Stimulated activated naive CD8-positive, alpha-beta T cell treated with anti-CD3 and anti-CD28 coated beads, Interleukin-15, amount 100 ng/mL, for 72 hours (primary cell): ENCODE data around the gene WNT3A.

Experiments used
- ATAC-seq: fragments of 150-1000 bp; cut with Tn5 transposase; 2 replicates; pipeline ENCODE4 v1.10.0; 2021; ENCODE audit warnings: mild to moderate bottlenecking, moderate library complexity
- DNase-seq, 2 donors: peaks; one replicate each; pipeline ENCODE4 v3.0.0; 2021 to 2022
- H3K27ac Mint-ChIP-seq, 2 donors: one replicate each; pipeline ENCODE4 v1.8.0; 2022; ENCODE audit warnings: mild to moderate bottlenecking in 2 of 2, mixed read lengths in 2 of 2, moderate library complexity in 2 of 2
- H3K27me3 Mint-ChIP-seq: one replicate; pipeline ENCODE4 v1.8.0; 2022; ENCODE audit warnings: mixed read lengths
- H3K4me1 Mint-ChIP-seq: one replicate; pipeline ENCODE4 v1.8.0; 2022; ENCODE audit warnings: mild to moderate bottlenecking, mixed read lengths
- H3K4me3 Mint-ChIP-seq, 2 donors: one replicate each; pipeline ENCODE4 v1.8.0; 2022; ENCODE audit warnings: mild to moderate bottlenecking in 2 of 2, mixed read lengths in 2 of 2, moderate library complexity in 1 of 2
- H3K9me3 Mint-ChIP-seq, 2 donors: one replicate each; pipeline ENCODE4 v1.8.0; 2022; ENCODE audit warnings: mixed read lengths in 2 of 2

Gene WNT3A

DNA sequence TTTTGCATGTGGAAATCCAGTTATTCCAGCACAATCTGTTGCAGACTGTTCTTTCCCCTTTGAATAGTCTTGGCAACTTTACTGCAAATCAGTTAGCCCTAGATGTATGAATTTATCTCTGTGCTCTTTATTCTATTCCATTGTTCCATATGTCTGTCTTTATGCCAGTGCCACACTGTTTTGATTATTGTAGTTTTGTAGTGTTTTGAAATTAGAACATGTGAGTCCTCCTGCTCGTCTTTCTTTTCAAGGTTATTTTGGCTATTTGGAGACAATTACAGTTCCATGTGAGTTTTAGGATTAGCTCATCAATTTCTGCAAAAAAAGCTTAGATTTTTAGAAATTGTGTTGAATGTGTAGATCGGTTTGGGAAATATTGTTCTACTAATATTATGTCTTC, 26.6 kb downstream of the WNT3A start:
- Mint-ChIP-seq H3K9me3 (peaks cover 0 to 5% of the 10 kb centered on the region in 2 donors), H3K27ac (no peak overlapping the region), H3K4me3 (no peak overlapping the region), H3K4me1 (no peaks in the 10 kb centered on the region), H3K27me3 (peaks cover 62% of the 10 kb centered on the region)
- DNase-seq (no peak), ATAC-seq (no peak)

GRCh38 chr1:228034954-228035837, 28.4 kb downstream of the WNT3A start:
- no peak overlapping the region for H3K4me3 Mint-ChIP-seq
- peaks cover 74% of the 10 kb centered on the region for H3K27me3 Mint-ChIP-seq
- ATAC-seq (no peak), DNase-seq (no peak)
- no peaks in the 10 kb centered on the region for H3K4me1 Mint-ChIP-seq
- H3K27ac Mint-ChIP-seq = no peak overlapping the region
- H3K9me3 Mint-ChIP-seq = peaks cover 0 to 5% of the 10 kb centered on the region in 2 donors

DNA sequence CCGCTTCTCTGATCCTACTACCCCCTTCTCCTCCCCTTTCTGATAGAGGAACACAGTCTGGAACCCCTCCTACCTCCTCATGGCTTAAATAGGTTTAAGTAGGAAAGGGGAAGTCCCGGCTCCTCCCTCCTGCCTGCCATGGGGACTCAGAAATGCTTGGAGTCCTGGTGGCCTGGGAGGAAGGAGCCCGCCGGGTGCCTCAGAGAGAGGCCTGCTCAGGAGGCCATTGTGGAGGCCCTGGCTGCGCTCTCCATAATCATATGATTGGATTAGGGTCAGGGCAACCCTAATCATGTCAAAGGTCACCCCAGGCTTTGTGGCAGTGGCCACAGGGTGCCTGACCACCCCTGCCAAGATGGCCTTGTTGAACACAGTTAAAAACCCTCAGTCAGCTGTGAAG, 29.0 kb downstream of the WNT3A start:
- peaks cover 0 to 5% of the 10 kb centered on the region in 2 donors for H3K9me3 Mint-ChIP-seq
- H3K27me3 Mint-ChIP-seq = peaks cover 75% of the 10 kb centered on the region

GRCh38 chr1:228036701-228037231, 30.0 kb downstream of the WNT3A start:
- ATAC-seq (peak; percentile 15), DNase-seq (no peak)
- H3K4me1 Mint-ChIP-seq = no peaks in the 10 kb centered on the region
- no peak overlapping the region for H3K4me3 Mint-ChIP-seq
- H3K27me3 Mint-ChIP-seq = peaks cover 65% of the 10 kb centered on the region
- no peak overlapping the region for H3K27ac Mint-ChIP-seq
- peaks cover 0 to 5% of the 10 kb centered on the region in 2 donors for H3K9me3 Mint-ChIP-seq

More for the DNA sequence above, 29.0 kb downstream of the WNT3A start:
- Mint-ChIP-seq H3K4me1 (no peaks in the 10 kb centered on the region), H3K4me3 (no peak overlapping the region), H3K27ac (no peak overlapping the region)
- no peak for DNase-seq
- no peak for ATAC-seq

DNA sequence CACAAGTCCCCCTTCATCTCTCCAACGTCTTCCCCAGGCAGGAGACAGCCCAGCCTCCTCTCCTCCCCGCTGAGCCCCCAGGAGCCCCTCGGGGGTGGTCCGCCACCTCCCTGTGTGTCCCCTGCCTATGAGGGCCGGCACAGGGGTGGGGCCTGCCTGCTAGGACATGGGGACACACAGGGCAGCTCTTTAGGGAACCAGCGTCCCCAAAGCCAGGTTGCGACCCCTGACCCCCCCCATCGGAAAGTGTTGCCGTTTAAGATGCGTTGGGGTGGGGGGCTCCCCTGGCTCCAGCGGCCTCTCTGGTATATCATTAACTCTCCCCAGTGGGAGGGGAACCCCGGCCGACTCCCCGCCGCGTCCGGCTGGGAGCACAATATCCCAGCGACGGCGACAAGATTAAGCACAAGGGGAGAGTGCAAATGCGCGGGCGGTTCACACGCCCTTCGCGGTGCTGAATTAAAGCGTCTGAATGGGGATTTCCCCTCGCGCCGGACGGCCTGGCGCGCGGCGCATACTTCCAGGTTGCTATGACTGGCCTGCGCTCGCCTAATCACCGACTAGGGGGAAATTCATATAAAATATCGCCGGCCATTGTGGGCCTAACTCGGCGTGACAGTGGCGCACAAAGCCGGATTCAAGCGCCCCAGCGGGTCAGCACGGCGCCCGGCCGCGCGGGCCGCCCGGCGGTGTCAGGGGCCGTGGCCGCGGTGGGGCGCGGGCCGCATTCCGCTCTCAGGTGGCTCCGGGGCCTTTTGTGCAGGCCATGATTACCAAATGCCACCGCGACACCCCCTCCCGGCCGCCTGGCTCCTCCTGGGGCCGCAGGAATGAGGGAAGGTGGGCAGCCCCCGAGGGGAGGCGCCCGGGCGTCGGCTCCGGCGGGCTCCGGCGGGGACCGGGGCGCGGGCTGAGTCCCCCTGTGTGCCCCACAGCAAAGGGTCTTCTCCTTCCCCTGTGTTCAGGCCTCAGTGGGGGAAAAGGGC, 30.9 kb downstream of the WNT3A start:
- Mint-ChIP-seq H3K9me3 (peaks cover 0 to 5% of the 10 kb centered on the region in 2 donors), H3K4me3 (peak overlapping the region; percentile 35 to 52), H3K4me1 (no peaks in the 10 kb centered on the region), H3K27ac (no peak overlapping the region), H3K27me3 (peaks cover 59% of the 10 kb centered on the region)
- DNase-seq (peak; percentile 39 to 69), ATAC-seq (peak; percentile 95)

- H3K4me1 Mint-ChIP-seq = no peaks in the 10 kb centered on the region
- H3K4me3 Mint-ChIP-seq = no peak overlapping the region
- no peak for ATAC-seq
- H3K27ac Mint-ChIP-seq = no peak overlapping the region
- peaks cover 0 to 2% of the 10 kb centered on the region in 2 donors for H3K9me3 Mint-ChIP-seq
- H3K27me3 Mint-ChIP-seq = peaks cover 51% of the 10 kb centered on the region
- no peak for DNase-seq
These were observed 31.7 kb downstream of the WNT3A start for GRCh38 chr1:228038387-228039005.

- Mint-ChIP-seq H3K9me3 (no peaks in the 10 kb centered on the region), H3K27ac (no peak overlapping the region), H3K27me3 (peaks cover 48% of the 10 kb centered on the region), H3K4me3 (no peak overlapping the region), H3K4me1 (no peaks in the 10 kb centered on the region)
- DNase-seq (no peak), ATAC-seq (no peak)
These were observed 32.5 kb downstream of the WNT3A start for GRCh38 chr1:228039006-228039903.

GRCh38 chr1:228039986-228040385, 33.2 kb downstream of the WNT3A start:
- Mint-ChIP-seq H3K27ac (no peak overlapping the region), H3K27me3 (peaks cover 46% of the 10 kb centered on the region), H3K4me1 (no peaks in the 10 kb centered on the region), H3K4me3 (no peak overlapping the region), H3K9me3 (no peaks in the 10 kb centered on the region)
- DNase-seq (no peak), ATAC-seq (no peak)

DNA sequence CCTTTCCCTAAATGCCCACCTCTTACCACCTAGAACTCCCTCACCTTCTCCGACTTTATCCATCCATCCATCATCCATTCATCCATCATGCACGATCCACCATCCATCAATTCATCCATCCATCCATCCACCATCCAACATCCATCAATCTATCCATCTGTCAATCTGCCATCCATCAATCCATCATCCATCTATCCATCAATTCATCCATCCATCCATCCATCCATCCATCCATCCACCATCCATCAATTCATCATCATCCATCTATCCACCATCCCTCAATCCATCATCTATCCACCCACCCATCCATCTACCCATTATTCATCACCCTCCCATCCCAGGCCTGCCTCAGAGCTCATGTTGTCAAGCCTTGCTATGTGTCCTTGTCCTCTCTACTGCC, 34.5 kb downstream of the WNT3A start:
- no peaks in the 10 kb centered on the region for H3K4me1 Mint-ChIP-seq
- peaks cover 0 to 5% of the 10 kb centered on the region in 2 donors for H3K9me3 Mint-ChIP-seq
- DNase-seq (no peak), ATAC-seq (no peak)
- no peak overlapping the region for H3K27ac Mint-ChIP-seq
- H3K4me3 Mint-ChIP-seq = no peak overlapping the region
- peaks cover 33% of the 10 kb centered on the region for H3K27me3 Mint-ChIP-seq

DNA sequence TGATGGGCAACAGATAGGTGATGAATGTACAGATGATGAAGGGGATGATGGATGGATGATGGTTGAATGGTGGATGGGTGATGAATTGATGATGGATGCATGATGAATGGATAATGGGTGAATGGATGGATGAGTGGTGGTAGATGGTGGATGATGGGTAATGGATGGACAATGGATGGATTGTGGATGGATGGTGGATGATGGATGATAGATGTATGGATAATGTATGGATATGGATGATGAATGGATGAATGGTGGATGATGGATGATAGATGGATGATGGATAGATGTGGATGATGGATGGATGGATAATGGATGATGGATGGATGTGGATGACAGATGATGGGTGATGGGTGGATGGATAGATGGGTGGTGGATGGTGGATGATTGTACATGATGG, 35.7 kb downstream of the WNT3A start:
- ATAC-seq = no peak
- Mint-ChIP-seq H3K4me3 (no peak overlapping the region), H3K27me3 (peaks cover 21% of the 10 kb centered on the region), H3K4me1 (no peaks in the 10 kb centered on the region), H3K9me3 (peaks cover 0 to 10% of the 10 kb centered on the region in 2 donors), H3K27ac (no peak overlapping the region)
- DNase-seq = no peak

- H3K4me1 Mint-ChIP-seq = no peaks in the 10 kb centered on the region
- peaks cover 0 to 10% of the 10 kb centered on the region in 2 donors for H3K9me3 Mint-ChIP-seq
- no peak for ATAC-seq
- no peak overlapping the region for H3K27ac Mint-ChIP-seq
- no peak overlapping the region for H3K4me3 Mint-ChIP-seq
- no peak for DNase-seq
- peaks cover 16% of the 10 kb centered on the region for H3K27me3 Mint-ChIP-seq
These were observed 36.6 kb downstream of the WNT3A start for GRCh38 chr1:228043281-228043848.

GRCh38 chr1:228044961-228045360, 38.2 kb downstream of the WNT3A start:
- Mint-ChIP-seq H3K4me1 (no peaks in the 10 kb centered on the region), H3K27me3 (peaks cover 20% of the 10 kb centered on the region), H3K9me3 (peaks cover 0 to 10% of the 10 kb centered on the region in 2 donors), H3K4me3 (no peak overlapping the region), H3K27ac (no peak overlapping the region)
- no peak for ATAC-seq
- no peak for DNase-seq

- ATAC-seq (no peak), DNase-seq (no peak)
- Mint-ChIP-seq H3K4me3 (no peak overlapping the region), H3K27me3 (peaks cover 20% of the 10 kb centered on the region), H3K4me1 (no peaks in the 10 kb centered on the region), H3K27ac (no peak overlapping the region), H3K9me3 (peaks cover 0 to 10% of the 10 kb centered on the region in 2 donors)
These were observed 38.6 kb downstream of the WNT3A start for GRCh38 chr1:228045405-228045804.

DNA sequence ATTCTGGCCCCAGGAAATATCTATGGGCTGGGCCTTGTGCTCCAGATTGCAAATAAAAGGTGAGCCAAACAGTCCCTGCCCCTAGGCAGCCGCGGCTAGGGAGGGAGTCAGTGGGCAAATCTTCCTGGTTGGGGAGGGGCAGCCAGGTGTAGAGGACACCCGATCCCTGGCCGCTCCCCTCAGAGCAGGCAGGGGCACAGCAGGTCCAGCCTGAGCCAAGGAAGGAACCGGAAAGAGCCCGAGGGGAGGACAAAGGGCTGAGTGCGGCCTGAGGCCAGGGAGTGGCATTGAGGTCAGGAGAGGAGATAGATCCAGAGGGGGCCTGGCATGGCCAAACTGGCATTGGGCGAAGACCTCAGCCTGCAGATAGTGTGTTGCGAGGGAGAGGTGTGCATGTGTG, 39.1 kb downstream of the WNT3A start:
- Mint-ChIP-seq H3K9me3 (peaks cover 0 to 10% of the 10 kb centered on the region in 2 donors), H3K27ac (no peak overlapping the region), H3K4me1 (no peaks in the 10 kb centered on the region), H3K27me3 (peaks cover 23% of the 10 kb centered on the region), H3K4me3 (no peak overlapping the region)
- no peak for ATAC-seq
- no peak for DNase-seq
